ENCODE data around the gene SLFN13. TPM values are rescaled to one million over a fixed set of nuclear protein-coding genes. Genes with fewer than 3 reads are reported as not detected.

Gene SLFN13, protein sequence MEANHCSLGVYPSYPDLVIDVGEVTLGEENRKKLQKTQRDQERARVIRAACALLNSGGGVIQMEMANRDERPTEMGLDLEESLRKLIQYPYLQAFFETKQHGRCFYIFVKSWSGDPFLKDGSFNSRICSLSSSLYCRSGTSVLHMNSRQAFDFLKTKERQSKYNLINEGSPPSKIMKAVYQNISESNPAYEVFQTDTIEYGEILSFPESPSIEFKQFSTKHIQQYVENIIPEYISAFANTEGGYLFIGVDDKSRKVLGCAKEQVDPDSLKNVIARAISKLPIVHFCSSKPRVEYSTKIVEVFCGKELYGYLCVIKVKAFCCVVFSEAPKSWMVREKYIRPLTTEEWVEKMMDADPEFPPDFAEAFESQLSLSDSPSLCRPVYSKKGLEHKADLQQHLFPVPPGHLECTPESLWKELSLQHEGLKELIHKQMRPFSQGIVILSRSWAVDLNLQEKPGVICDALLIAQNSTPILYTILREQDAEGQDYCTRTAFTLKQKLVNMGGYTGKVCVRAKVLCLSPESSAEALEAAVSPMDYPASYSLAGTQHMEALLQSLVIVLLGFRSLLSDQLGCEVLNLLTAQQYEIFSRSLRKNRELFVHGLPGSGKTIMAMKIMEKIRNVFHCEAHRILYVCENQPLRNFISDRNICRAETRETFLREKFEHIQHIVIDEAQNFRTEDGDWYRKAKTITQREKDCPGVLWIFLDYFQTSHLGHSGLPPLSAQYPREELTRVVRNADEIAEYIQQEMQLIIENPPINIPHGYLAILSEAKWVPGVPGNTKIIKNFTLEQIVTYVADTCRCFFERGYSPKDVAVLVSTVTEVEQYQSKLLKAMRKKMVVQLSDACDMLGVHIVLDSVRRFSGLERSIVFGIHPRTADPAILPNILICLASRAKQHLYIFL
- total RNA-seq (ENCODE audit: unreplicated experiment) = 0.96 TPM
- long read RNA-seq = 0 reads

DNA sequence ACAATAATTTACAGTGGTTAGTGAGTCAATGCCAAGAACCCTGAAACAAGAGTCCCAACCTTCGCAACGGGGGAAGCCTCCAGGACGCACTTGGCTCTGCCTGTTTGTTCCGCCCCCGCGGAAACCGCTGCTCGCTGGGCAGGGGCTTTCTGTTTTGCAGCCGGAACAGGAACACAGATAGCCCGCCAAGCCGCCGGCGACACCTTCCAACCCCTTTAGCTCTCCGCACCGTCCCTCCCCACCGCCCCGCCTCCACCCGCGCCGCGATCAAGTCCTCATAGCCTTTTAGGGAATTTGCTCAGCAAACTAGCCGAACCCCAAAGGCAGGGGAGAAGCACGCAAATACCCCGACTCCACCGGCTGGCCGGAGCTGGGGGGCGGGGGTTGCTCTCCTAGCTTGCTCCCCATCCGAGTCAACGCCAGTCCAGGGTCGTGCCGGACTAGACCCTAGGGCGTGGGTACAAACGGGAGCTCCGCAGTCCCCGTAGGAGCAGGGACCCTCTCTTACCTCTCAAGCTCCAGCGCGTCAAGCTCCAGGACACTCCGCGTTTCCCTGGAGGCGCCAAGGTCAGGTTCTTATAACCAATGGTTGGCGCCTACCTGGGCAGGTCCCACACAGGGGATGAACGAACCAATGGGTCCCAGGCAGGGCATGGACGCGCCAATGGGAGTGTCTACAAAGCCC is at the start of gene SLFN13:
Gene SLFN13, minus strand, starts transcription at position 553 of the 685 bp plus-strand sequence. CDS start 3,086 bp downstream, outside the sequence.
- Mint-ChIP-seq H3K4me1 (ENCODE audit: low read depth, unreplicated experiment) (peaks cover 5% of the 10 kb centered on the region), H3K27ac (ENCODE audit: unreplicated experiment) (peak within 1 kb of the TSS; percentile 65), H3K27me3 (ENCODE audit: unreplicated experiment) (peaks cover 23% of the 10 kb centered on the region), H3K36me3 (ENCODE audit: unreplicated experiment) (no peaks in the 10 kb centered on the region), H3K9me3 (ENCODE audit: unreplicated experiment) (peaks cover 5% of the 10 kb centered on the region), H3K4me3 (ENCODE audit: unreplicated experiment) (peak within 1 kb of the TSS; percentile 75)
- TF ChIP-seq, protein P1, sequence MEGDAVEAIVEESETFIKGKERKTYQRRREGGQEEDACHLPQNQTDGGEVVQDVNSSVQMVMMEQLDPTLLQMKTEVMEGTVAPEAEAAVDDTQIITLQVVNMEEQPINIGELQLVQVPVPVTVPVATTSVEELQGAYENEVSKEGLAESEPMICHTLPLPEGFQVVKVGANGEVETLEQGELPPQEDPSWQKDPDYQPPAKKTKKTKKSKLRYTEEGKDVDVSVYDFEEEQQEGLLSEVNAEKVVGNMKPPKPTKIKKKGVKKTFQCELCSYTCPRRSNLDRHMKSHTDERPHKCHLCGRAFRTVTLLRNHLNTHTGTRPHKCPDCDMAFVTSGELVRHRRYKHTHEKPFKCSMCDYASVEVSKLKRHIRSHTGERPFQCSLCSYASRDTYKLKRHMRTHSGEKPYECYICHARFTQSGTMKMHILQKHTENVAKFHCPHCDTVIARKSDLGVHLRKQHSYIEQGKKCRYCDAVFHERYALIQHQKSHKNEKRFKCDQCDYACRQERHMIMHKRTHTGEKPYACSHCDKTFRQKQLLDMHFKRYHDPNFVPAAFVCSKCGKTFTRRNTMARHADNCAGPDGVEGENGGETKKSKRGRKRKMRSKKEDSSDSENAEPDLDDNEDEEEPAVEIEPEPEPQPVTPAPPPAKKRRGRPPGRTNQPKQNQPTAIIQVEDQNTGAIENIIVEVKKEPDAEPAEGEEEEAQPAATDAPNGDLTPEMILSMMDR (IDR thresholded peaks at IDR 0.05; ENCODE audit: partially characterized antibody, unreplicated experiment) = no peak
- DNase-seq = peak; percentile 48

DNA sequence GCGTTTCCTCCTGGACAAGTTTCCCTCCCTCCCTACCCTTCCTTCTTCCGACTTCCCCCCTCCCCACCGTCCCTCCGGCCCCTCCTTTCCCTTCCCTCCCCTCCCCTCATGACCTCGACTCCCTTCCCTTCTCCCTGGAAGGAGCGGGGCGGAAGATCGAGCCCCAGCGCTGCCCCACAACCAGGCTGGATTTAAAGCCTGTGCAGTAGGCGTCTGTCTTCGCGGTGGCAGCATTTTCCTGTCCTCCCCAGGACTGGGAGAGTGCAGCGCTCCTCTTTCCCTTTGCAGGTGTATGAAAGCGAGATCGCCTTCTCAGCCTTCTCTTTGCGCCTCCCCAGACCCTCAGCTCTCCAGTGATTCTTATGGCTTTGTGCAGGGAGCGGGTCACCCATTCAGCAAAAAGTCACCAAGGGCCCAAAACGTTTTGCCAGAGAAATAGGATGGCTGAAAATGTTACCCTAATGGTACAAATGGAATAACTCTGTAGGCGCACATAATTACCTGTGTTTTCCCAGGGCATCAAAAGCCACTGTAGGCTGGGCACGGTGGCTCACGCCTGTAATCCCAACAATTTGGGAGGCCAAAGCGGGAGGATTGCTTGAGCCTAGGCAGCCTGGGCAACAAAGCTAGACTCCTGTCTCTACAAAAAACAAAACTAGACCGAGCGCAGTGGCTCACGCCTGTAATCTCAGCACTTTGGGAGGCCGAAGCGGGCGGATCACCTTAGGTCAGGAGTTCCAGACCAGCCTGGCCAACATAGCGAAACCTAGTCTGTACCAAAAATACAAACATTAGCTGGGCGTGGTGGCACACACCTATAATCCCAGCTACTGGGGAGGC is 48.1 kb upstream of the SLFN13 start:
- no peak for DNase-seq
- TF ChIP-seq, protein P1 (IDR thresholded peaks at IDR 0.05; ENCODE audit: partially characterized antibody, unreplicated experiment) = no peak
- Mint-ChIP-seq H3K36me3 (ENCODE audit: unreplicated experiment) (peaks cover 5% of the 10 kb centered on the region), H3K4me3 (ENCODE audit: unreplicated experiment) (peak overlapping the region; percentile 15), H3K4me1 (ENCODE audit: low read depth, unreplicated experiment) (peaks cover 8% of the 10 kb centered on the region), H3K27ac (ENCODE audit: unreplicated experiment) (no peak overlapping the region), H3K9me3 (ENCODE audit: unreplicated experiment) (peaks cover 12% of the 10 kb centered on the region), H3K27me3 (ENCODE audit: unreplicated experiment) (peaks cover 53% of the 10 kb centered on the region)

DNA sequence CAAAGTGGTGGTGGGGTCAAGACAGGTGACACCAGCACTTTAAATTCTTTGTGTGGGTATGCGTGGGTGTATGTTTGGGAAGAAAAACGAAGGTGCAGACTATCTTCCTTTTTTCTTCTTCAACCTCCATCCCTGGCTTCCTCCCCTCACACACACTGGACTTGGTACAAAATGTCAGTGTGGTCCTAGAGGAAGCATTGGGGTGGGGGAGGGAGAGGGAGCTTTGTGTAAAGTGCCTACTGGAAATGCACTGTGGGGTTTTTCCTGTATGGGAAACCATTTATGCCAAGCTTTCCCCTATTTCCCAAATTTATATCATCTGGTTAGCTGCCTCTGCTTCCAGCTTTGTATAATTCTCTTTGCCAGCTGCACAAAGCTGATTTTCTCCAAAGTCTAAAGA is 44.5 kb upstream of the SLFN13 start:
- TF ChIP-seq, protein P1 (IDR thresholded peaks at IDR 0.05; ENCODE audit: partially characterized antibody, unreplicated experiment) = no peak
- H3K36me3 Mint-ChIP-seq (ENCODE audit: unreplicated experiment) = peaks cover 7% of the 10 kb centered on the region
- peaks cover 65% of the 10 kb centered on the region for H3K27me3 Mint-ChIP-seq (ENCODE audit: unreplicated experiment)
- no peak overlapping the region for H3K4me3 Mint-ChIP-seq (ENCODE audit: unreplicated experiment)
- no peak for DNase-seq
- H3K4me1 Mint-ChIP-seq (ENCODE audit: low read depth, unreplicated experiment) = peaks cover 3% of the 10 kb centered on the region
- no peak overlapping the region for H3K27ac Mint-ChIP-seq (ENCODE audit: unreplicated experiment)
- peaks cover 18% of the 10 kb centered on the region for H3K9me3 Mint-ChIP-seq (ENCODE audit: unreplicated experiment)

DNA sequence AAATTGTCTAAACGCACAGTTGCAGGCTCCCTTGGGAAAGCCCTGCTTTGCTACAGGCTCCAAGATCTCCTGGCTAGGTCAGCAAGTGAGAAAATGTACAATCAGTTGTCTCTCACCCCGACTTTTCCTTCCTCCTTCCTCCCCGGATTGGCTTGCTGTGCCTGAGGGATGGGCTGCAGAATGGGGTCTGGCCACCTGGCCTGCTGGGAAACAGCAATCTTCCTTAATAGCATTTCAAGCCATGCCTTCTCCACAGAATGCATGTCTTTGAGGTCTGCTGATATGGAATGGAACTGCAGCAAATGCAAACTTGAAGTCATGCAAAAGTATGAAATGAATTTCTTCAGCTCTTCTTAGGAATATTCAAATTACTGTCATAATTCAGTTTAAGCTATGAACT is 42.9 kb upstream of the SLFN13 start:
- DNase-seq = no peak
- Mint-ChIP-seq H3K27me3 (ENCODE audit: unreplicated experiment) (peaks cover 63% of the 10 kb centered on the region), H3K36me3 (ENCODE audit: unreplicated experiment) (peaks cover 7% of the 10 kb centered on the region), H3K27ac (ENCODE audit: unreplicated experiment) (no peak overlapping the region), H3K4me3 (ENCODE audit: unreplicated experiment) (no peak overlapping the region), H3K9me3 (ENCODE audit: unreplicated experiment) (peaks cover 24% of the 10 kb centered on the region), H3K4me1 (ENCODE audit: low read depth, unreplicated experiment) (peaks cover 3% of the 10 kb centered on the region)
- TF ChIP-seq, protein P1 (IDR thresholded peaks at IDR 0.05; ENCODE audit: partially characterized antibody, unreplicated experiment) = no peak
